ENCODE measurements around the gene HAL.

HAL gene

GRCh38 chr12:95993907-95994306 lies 2.2 kb downstream of the HAL start:
- Histone ChIP-seq H3K27ac (ENCODE audit: low read depth, low read length) (no peak overlapping the region), H3K4me1 (ENCODE audit: control insufficient read depth, insufficient read depth, low read length, unreplicated experiment) (peaks cover 13% of the 10 kb centered on the region), H3K36me3 (ENCODE audit: insufficient read depth, low read length) (no peaks in the 10 kb centered on the region), H3K4me3 (ENCODE audit: low read depth, low read length) (no peak overlapping the region), H3K79me2 (ENCODE audit: control insufficient read depth, insufficient read depth, low read length, unreplicated experiment) (no peaks in the 10 kb centered on the region), H3K27me3 (ENCODE audit: insufficient read depth, low read length) (peaks cover 8% of the 10 kb centered on the region; the same call in 1 of the 2 replicates), H2AFZ (ENCODE audit: low read length, unreplicated experiment) (no peak overlapping the region)

- Histone ChIP-seq H2AFZ (ENCODE audit: low read length, unreplicated experiment) (no peak overlapping the region), H3K79me2 (ENCODE audit: control insufficient read depth, insufficient read depth, low read length, unreplicated experiment) (no peaks in the 10 kb centered on the region), H3K27ac (ENCODE audit: low read depth, low read length) (no peak overlapping the region)
Observed at GRCh38 chr12:95990136-95990535, 6.0 kb downstream of the HAL start.

GRCh38 chr12:95989504-95990123 lies 6.5 kb downstream of the HAL start:
- Histone ChIP-seq H3K27me3 (ENCODE audit: insufficient read depth, low read length) (peaks cover 8% of the 10 kb centered on the region; the same call in 1 of the 2 replicates), H2AFZ (ENCODE audit: low read length, unreplicated experiment) (no peak overlapping the region), H3K36me3 (ENCODE audit: insufficient read depth, low read length) (no peaks in the 10 kb centered on the region), H3K79me2 (ENCODE audit: control insufficient read depth, insufficient read depth, low read length, unreplicated experiment) (no peaks in the 10 kb centered on the region), H3K4me3 (ENCODE audit: low read depth, low read length) (no peak overlapping the region), H3K27ac (ENCODE audit: low read depth, low read length) (no peak overlapping the region), H3K4me1 (ENCODE audit: control insufficient read depth, insufficient read depth, low read length, unreplicated experiment) (peaks cover 5% of the 10 kb centered on the region)

More at GRCh38 chr12:95990136-95990535, 6.0 kb downstream of the HAL start:
- H3K36me3 ChIP-seq (ENCODE audit: insufficient read depth, low read length): no peaks in the 10 kb centered on the region
- H3K27me3 ChIP-seq (ENCODE audit: insufficient read depth, low read length): peaks cover 8% of the 10 kb centered on the region; the same call in 1 of the 2 replicates
- peaks cover 9% of the 10 kb centered on the region for H3K4me1 ChIP-seq (ENCODE audit: control insufficient read depth, insufficient read depth, low read length, unreplicated experiment)
- no peak overlapping the region for H3K4me3 ChIP-seq (ENCODE audit: low read depth, low read length)

GRCh38 chr12:95988506-95989275 lies 7.5 kb downstream of the HAL start:
- Histone ChIP-seq H3K79me2 (ENCODE audit: control insufficient read depth, insufficient read depth, low read length, unreplicated experiment) (no peaks in the 10 kb centered on the region), H3K4me3 (ENCODE audit: low read depth, low read length) (no peak overlapping the region), H3K27me3 (ENCODE audit: insufficient read depth, low read length) (peaks cover 8% of the 10 kb centered on the region; the same call in 1 of the 2 replicates), H2AFZ (ENCODE audit: low read length, unreplicated experiment) (no peak overlapping the region), H3K4me1 (ENCODE audit: control insufficient read depth, insufficient read depth, low read length, unreplicated experiment) (no peaks in the 10 kb centered on the region), H3K36me3 (ENCODE audit: insufficient read depth, low read length) (no peaks in the 10 kb centered on the region), H3K27ac (ENCODE audit: low read depth, low read length) (no peak overlapping the region)

- Histone ChIP-seq H3K79me2 (ENCODE audit: control insufficient read depth, insufficient read depth, low read length, unreplicated experiment) (no peaks in the 10 kb centered on the region), H3K4me1 (ENCODE audit: control insufficient read depth, insufficient read depth, low read length, unreplicated experiment) (no peaks in the 10 kb centered on the region), H3K27ac (ENCODE audit: low read depth, low read length) (no peak overlapping the region), H3K27me3 (ENCODE audit: insufficient read depth, low read length) (peaks cover 8% of the 10 kb centered on the region; the same call in 1 of the 2 replicates), H3K4me3 (ENCODE audit: low read depth, low read length) (no peak overlapping the region), H3K36me3 (ENCODE audit: insufficient read depth, low read length) (no peaks in the 10 kb centered on the region), H2AFZ (ENCODE audit: low read length, unreplicated experiment) (no peak overlapping the region)
Observed at GRCh38 chr12:95986635-95987570, 9.2 kb downstream of the HAL start.

- Histone ChIP-seq H3K36me3 (ENCODE audit: insufficient read depth, low read length) (no peaks in the 10 kb centered on the region), H3K4me3 (ENCODE audit: low read depth, low read length) (no peak overlapping the region), H2AFZ (ENCODE audit: low read length, unreplicated experiment) (no peak overlapping the region), H3K4me1 (ENCODE audit: control insufficient read depth, insufficient read depth, low read length, unreplicated experiment) (no peaks in the 10 kb centered on the region), H3K79me2 (ENCODE audit: control insufficient read depth, insufficient read depth, low read length, unreplicated experiment) (no peaks in the 10 kb centered on the region), H3K27me3 (ENCODE audit: insufficient read depth, low read length) (peaks cover 6% of the 10 kb centered on the region; the same call in 1 of the 2 replicates), H3K27ac (ENCODE audit: low read depth, low read length) (no peak overlapping the region)
Observed at GRCh38 chr12:95984682-95985081, 11.5 kb downstream of the HAL start.

- no peaks in the 10 kb centered on the region for H3K36me3 ChIP-seq (ENCODE audit: insufficient read depth, low read length)
- no peaks in the 10 kb centered on the region for H3K27me3 ChIP-seq (ENCODE audit: insufficient read depth, low read length)
- H3K4me1 ChIP-seq (ENCODE audit: control insufficient read depth, insufficient read depth, low read length, unreplicated experiment): no peaks in the 10 kb centered on the region
- H3K4me3 ChIP-seq (ENCODE audit: low read depth, low read length): no peak overlapping the region
- H3K27ac ChIP-seq (ENCODE audit: low read depth, low read length): no peak overlapping the region
- no peak overlapping the region for H2AFZ ChIP-seq (ENCODE audit: low read length, unreplicated experiment)
- H3K79me2 ChIP-seq (ENCODE audit: control insufficient read depth, insufficient read depth, low read length, unreplicated experiment): no peaks in the 10 kb centered on the region
Observed at GRCh38 chr12:95982602-95983001, 13.5 kb downstream of the HAL start.

GRCh38 chr12:95980437-95980836 lies 15.7 kb downstream of the HAL start:
- no peaks in the 10 kb centered on the region for H3K4me1 ChIP-seq (ENCODE audit: control insufficient read depth, insufficient read depth, low read length, unreplicated experiment)
- no peaks in the 10 kb centered on the region for H3K27me3 ChIP-seq (ENCODE audit: insufficient read depth, low read length)
- no peak overlapping the region for H2AFZ ChIP-seq (ENCODE audit: low read length, unreplicated experiment)
- no peak overlapping the region for H3K27ac ChIP-seq (ENCODE audit: low read depth, low read length)
- H3K4me3 ChIP-seq (ENCODE audit: low read depth, low read length): no peak overlapping the region
- no peaks in the 10 kb centered on the region for H3K79me2 ChIP-seq (ENCODE audit: control insufficient read depth, insufficient read depth, low read length, unreplicated experiment)
- H3K36me3 ChIP-seq (ENCODE audit: insufficient read depth, low read length): no peaks in the 10 kb centered on the region

GRCh38 chr12:95978774-95979173 lies 17.4 kb downstream of the HAL start:
- no peaks in the 10 kb centered on the region for H3K4me1 ChIP-seq (ENCODE audit: control insufficient read depth, insufficient read depth, low read length, unreplicated experiment)
- H3K27me3 ChIP-seq (ENCODE audit: insufficient read depth, low read length): no peaks in the 10 kb centered on the region
- no peak overlapping the region for H2AFZ ChIP-seq (ENCODE audit: low read length, unreplicated experiment)
- H3K36me3 ChIP-seq (ENCODE audit: insufficient read depth, low read length): no peaks in the 10 kb centered on the region
- no peak overlapping the region for H3K4me3 ChIP-seq (ENCODE audit: low read depth, low read length)
- H3K79me2 ChIP-seq (ENCODE audit: control insufficient read depth, insufficient read depth, low read length, unreplicated experiment): no peaks in the 10 kb centered on the region
- H3K27ac ChIP-seq (ENCODE audit: low read depth, low read length): no peak overlapping the region

GRCh38 chr12:95978351-95978750 lies 17.8 kb downstream of the HAL start:
- no peak overlapping the region for H2AFZ ChIP-seq (ENCODE audit: low read length, unreplicated experiment)
- H3K27ac ChIP-seq (ENCODE audit: low read depth, low read length): no peak overlapping the region
- no peaks in the 10 kb centered on the region for H3K4me1 ChIP-seq (ENCODE audit: control insufficient read depth, insufficient read depth, low read length, unreplicated experiment)
- H3K27me3 ChIP-seq (ENCODE audit: insufficient read depth, low read length): no peaks in the 10 kb centered on the region
- no peaks in the 10 kb centered on the region for H3K36me3 ChIP-seq (ENCODE audit: insufficient read depth, low read length)
- no peaks in the 10 kb centered on the region for H3K79me2 ChIP-seq (ENCODE audit: control insufficient read depth, insufficient read depth, low read length, unreplicated experiment)
- no peak overlapping the region for H3K4me3 ChIP-seq (ENCODE audit: low read depth, low read length)

Measured in ACC112 (cell line).